ENCODE data around the gene MSLN. TPM values are rescaled to one million over a fixed set of nuclear protein-coding genes. Genes with fewer than 3 reads are reported as not detected.
A peak's percentile ranks its signal among the peaks of the same experiment; 100 is the strongest.

The MSLN gene
- total RNA-seq, 1 experiment from 2014 or later = not detected

DNA sequence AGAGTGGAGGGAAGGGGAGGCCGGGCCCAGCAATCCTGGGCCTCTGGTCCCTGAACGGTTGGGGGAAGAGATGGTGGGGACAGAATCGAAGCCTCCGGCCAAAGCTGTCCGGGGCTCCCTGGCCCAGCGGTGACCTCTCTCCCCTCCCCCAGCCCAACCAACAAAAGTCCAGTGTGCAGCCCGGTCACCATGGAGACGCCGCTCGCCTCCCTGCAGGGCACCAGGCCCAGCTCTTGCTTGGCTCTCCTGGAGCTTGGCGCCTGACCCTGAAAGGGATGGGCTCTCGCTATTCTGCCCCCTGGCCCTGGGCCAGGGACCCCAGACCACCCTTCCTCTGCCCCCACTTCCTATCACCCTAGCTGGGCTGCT lies 44.4 kb upstream of the MSLN start:
- Histone ChIP-seq H2AFZ (ENCODE audit: low read length) (no peak overlapping the region), H3K4me2 (ENCODE audit: low read depth, low read length, poor library complexity, severe bottlenecking) (peak overlapping the region; percentile 70), H3K9me2 (replicated peaks; ENCODE audit: insufficient read depth, low read length) (no peaks in the 10 kb centered on the region), H3K27me3 (ENCODE audit: low read length) (no peaks in the 10 kb centered on the region), H3K4me3 (ENCODE audit: low read length) (peak overlapping the region; percentile 81), H3K9ac (ENCODE audit: low read length) (peak overlapping the region; percentile 84), H3K27ac (ENCODE audit: low read length) (peak overlapping the region; percentile 63), H3K4me1 (ENCODE audit: low read length) (peaks cover 52% of the 10 kb centered on the region), H3K36me3 (ENCODE audit: insufficient read depth, low read length) (no peaks in the 10 kb centered on the region), H3K79me2 (ENCODE audit: low read length) (peaks cover 7% of the 10 kb centered on the region; the same call in 1 of the 2 replicates), H4K20me1 (ENCODE audit: insufficient read depth, low read depth, low read length) (peaks cover 31% of the 10 kb centered on the region), H3K9me3 (ENCODE audit: low read length) (no peaks in the 10 kb centered on the region)
- DNase-seq = no peak

DNA sequence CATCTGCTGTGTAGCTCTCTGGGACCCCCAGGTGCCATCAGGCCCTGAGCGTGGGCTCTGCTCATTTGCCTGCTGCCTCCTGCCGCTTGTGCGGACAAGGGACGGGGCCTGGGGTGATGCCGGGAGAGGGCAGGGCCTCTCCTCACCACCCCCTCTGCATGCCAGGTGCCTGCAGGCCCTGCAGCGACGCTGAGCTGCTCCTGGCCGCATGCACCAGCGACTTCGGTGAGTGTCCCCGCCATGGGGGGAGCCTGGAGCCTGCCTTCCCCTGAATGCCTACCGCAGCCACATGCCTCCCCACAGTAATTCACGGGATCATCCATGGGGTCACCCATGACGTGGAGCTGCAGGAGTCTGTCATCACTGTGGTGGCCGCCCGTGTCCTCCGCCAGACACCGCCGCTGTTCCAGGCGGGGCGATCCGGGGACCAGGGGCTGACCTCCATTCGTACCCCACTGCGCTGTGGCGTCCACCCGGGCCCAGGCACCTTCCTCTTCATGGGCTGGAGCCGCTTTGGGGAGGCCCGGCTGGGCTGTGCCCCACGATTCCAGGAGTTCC lies 43.7 kb upstream of the MSLN start:
- H3K9me2 ChIP-seq (replicated peaks; ENCODE audit: insufficient read depth, low read length) = no peaks in the 10 kb centered on the region
- no peaks in the 10 kb centered on the region for H3K36me3 ChIP-seq (ENCODE audit: insufficient read depth, low read length)
- peak overlapping the region; percentile 84 for H3K9ac ChIP-seq (ENCODE audit: low read length)
- peak overlapping the region; percentile 63 for H3K27ac ChIP-seq (ENCODE audit: low read length)
- H3K4me2 ChIP-seq (ENCODE audit: low read depth, low read length, poor library complexity, severe bottlenecking) = peak overlapping the region; percentile 70
- DNase-seq = no peak
- H3K79me2 ChIP-seq (ENCODE audit: low read length) = peaks cover 10% of the 10 kb centered on the region; the same call in 1 of the 2 replicates
- no peak overlapping the region for H2AFZ ChIP-seq (ENCODE audit: low read length)
- H3K27me3 ChIP-seq (ENCODE audit: low read length) = no peaks in the 10 kb centered on the region
- peak overlapping the region; percentile 81; the same call in 1 of the 2 replicates for H3K4me3 ChIP-seq (ENCODE audit: low read length)
- H3K4me1 ChIP-seq (ENCODE audit: low read length) = peaks cover 57% of the 10 kb centered on the region
- H3K9me3 ChIP-seq (ENCODE audit: low read length) = no peaks in the 10 kb centered on the region
- H4K20me1 ChIP-seq (ENCODE audit: insufficient read depth, low read depth, low read length) = peaks cover 35% of the 10 kb centered on the region

DNA sequence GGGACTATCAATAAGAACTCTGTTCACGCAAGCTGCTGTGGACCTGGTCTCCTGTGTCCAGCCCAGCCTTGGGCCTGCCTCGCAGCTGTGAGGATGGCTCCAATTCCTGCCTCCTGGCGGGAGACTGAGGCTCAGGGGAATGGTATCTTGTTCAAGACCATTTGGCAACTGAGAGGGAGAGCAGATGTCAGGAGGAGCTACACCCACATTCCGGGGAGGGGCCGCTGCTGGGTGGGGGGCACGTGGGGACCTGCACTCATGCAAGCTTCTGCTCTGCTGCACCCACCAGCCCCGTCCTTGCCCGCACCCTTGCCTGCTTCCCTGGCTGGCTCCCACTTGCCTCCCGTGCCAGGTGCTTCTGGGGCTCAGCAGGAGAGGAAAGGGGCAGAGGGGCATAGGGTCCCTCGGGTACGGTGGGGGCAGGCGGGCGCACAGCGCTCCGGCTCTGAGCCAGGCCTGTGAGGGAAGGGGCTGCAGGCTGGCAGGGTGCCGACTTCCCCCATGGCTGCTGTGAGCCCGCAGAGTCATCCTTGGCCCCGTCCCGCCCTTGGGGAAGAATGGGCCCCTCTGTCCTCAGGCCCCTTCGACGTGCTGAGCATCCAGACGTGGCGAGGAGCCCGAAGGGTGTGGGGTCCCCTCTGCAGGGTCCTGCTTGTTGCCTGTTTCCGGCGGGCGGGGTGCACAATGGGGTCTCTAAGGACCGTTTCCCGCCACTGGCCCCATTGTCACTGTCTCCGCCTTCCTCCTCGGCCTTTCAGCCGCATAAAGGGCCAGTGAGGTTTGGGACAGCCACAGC lies 42.9 kb upstream of the MSLN start:
- Histone ChIP-seq H3K4me3 (ENCODE audit: low read length) (peak overlapping the region; percentile 81; the same call in 1 of the 2 replicates), H3K9me3 (ENCODE audit: low read length) (no peaks in the 10 kb centered on the region), H3K27me3 (ENCODE audit: low read length) (no peaks in the 10 kb centered on the region), H3K79me2 (ENCODE audit: low read length) (peaks cover 15% of the 10 kb centered on the region; the same call in 1 of the 2 replicates), H4K20me1 (ENCODE audit: insufficient read depth, low read depth, low read length) (peaks cover 38% of the 10 kb centered on the region), H3K9ac (ENCODE audit: low read length) (peak overlapping the region; percentile 84; the same call in 1 of the 2 replicates), H3K4me1 (ENCODE audit: low read length) (peaks cover 65% of the 10 kb centered on the region), H2AFZ (ENCODE audit: low read length) (no peak overlapping the region), H3K9me2 (replicated peaks; ENCODE audit: insufficient read depth, low read length) (no peaks in the 10 kb centered on the region), H3K36me3 (ENCODE audit: insufficient read depth, low read length) (no peaks in the 10 kb centered on the region), H3K4me2 (ENCODE audit: low read depth, low read length, poor library complexity, severe bottlenecking) (peak overlapping the region; percentile 70), H3K27ac (ENCODE audit: low read length) (no peak overlapping the region)
- peak; percentile 44 for DNase-seq

DNA sequence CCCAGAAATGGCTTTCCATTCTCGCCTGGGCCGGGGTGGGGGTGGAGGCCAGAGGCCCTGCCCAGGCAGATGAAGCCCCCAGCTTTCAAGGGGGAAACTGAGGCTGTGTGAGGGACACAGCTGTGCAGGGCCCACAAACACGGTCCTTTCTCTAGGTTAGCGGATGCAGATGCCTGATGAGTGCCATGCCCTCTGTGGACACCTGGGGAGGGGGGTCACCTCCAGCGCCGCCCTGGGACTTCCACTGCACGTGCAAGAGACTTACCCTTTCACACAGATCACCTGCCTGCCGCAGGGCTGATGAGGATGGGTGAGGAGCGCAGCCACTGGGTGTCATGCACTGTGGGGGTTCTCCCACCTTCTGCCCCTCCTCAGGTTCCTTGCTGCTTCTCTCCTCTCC lies 42.1 kb upstream of the MSLN start:
- peak overlapping the region; percentile 88 for H3K4me2 ChIP-seq (ENCODE audit: low read depth, low read length, poor library complexity, severe bottlenecking)
- H3K4me1 ChIP-seq (ENCODE audit: low read length) = peaks cover 73% of the 10 kb centered on the region

DNA sequence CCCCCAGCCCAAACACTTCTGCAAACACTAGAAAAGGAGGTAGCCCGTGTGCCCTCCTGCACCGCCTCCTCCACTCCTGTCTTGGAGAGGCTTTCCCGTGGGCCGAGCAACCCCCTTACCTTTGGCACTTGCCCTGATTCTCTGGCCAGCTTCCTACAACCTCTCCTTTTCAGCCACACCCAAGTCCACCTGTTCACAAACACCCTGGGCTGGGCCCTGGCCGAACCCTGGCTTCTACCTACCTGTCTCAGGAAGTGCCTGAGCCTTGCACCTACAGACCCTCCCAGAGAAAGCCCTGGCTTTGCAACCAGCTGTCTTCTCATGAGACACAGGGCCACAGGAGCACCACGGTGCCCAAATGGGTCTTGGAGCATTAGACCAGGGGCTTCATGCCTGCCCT lies 41.6 kb upstream of the MSLN start:
- H3K79me2 ChIP-seq (ENCODE audit: low read length) = peaks cover 19% of the 10 kb centered on the region; the same call in 1 of the 2 replicates
- peak overlapping the region; percentile 97; the same call in 1 of the 2 replicates for H3K4me3 ChIP-seq (ENCODE audit: low read length)
- peaks cover 35% of the 10 kb centered on the region for H4K20me1 ChIP-seq (ENCODE audit: insufficient read depth, low read depth, low read length)
- peak; percentile 49 for DNase-seq
- H3K27me3 ChIP-seq (ENCODE audit: low read length) = no peaks in the 10 kb centered on the region
- H3K36me3 ChIP-seq (ENCODE audit: insufficient read depth, low read length) = 0 out of 2 replicates have a peak, but pooled peaks cover 2% of the 10 kb centered on the region
- H2AFZ ChIP-seq (ENCODE audit: low read length) = no peak overlapping the region
- peak overlapping the region; percentile 99; the same call in 1 of the 2 replicates for H3K9ac ChIP-seq (ENCODE audit: low read length)
- no peak overlapping the region for H3K27ac ChIP-seq (ENCODE audit: low read length)
- H3K9me2 ChIP-seq (replicated peaks; ENCODE audit: insufficient read depth, low read length) = no peaks in the 10 kb centered on the region
- H3K4me2 ChIP-seq (ENCODE audit: low read depth, low read length, poor library complexity, severe bottlenecking) = peak overlapping the region; percentile 88
- no peaks in the 10 kb centered on the region for H3K9me3 ChIP-seq (ENCODE audit: low read length)
- H3K4me1 ChIP-seq (ENCODE audit: low read length) = peaks cover 78% of the 10 kb centered on the region

More for the DNA sequence above, 42.1 kb upstream of the MSLN start:
- no peak overlapping the region for H3K27ac ChIP-seq (ENCODE audit: low read length)
- no peaks in the 10 kb centered on the region for H3K9me3 ChIP-seq (ENCODE audit: low read length)
- H3K36me3 ChIP-seq (ENCODE audit: insufficient read depth, low read length) = 0 out of 2 replicates have a peak, but pooled peaks cover under 1% of the 10 kb centered on the region
- no peaks in the 10 kb centered on the region for H3K9me2 ChIP-seq (replicated peaks; ENCODE audit: insufficient read depth, low read length)
- H3K79me2 ChIP-seq (ENCODE audit: low read length) = peaks cover 19% of the 10 kb centered on the region; the same call in 1 of the 2 replicates
- no peak overlapping the region for H3K4me3 ChIP-seq (ENCODE audit: low read length)
- peak; percentile 41 for DNase-seq
- H3K9ac ChIP-seq (ENCODE audit: low read length) = no peak overlapping the region
- H4K20me1 ChIP-seq (ENCODE audit: insufficient read depth, low read depth, low read length) = peaks cover 38% of the 10 kb centered on the region
- no peaks in the 10 kb centered on the region for H3K27me3 ChIP-seq (ENCODE audit: low read length)
- no peak overlapping the region for H2AFZ ChIP-seq (ENCODE audit: low read length)

DNA sequence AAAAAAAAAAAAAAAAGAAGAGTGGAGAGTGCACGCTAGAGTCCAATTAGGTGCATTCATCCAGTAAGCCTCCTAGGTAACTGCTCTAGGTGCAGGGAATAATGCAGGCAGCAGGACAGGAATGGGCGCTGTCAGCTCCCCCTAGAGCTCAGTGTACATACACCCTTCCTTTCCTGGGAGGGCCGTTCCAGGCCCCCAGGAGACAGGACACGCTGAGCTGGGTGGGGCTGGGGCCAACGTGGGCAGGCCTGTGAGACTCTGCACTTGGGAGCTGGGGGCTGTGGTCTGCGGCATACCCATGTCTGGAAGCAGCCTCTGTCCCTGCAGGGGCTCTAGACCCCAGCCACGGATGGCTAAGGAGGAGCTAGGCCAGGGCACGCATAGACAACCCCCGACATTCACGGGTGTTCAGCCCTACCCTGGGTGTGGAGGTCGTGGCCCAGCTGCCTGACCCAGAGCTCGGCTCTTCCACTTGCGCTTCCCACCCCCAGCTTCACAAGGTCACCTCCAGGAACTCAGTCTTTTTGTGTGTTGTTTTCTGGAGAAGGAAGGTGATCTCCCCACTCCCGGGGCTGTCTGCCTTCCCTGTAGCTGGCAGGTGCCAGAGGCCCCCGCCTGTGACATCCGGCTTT lies 40.6 kb upstream of the MSLN start:
- peaks cover 19% of the 10 kb centered on the region; the same call in 1 of the 2 replicates for H3K79me2 ChIP-seq (ENCODE audit: low read length)
- H3K27ac ChIP-seq (ENCODE audit: low read length) = peak overlapping the region; percentile 91
- H3K4me1 ChIP-seq (ENCODE audit: low read length) = peaks cover 82% of the 10 kb centered on the region
- no peak for DNase-seq
- H3K9ac ChIP-seq (ENCODE audit: low read length) = peak overlapping the region; percentile 99
- H3K9me2 ChIP-seq (replicated peaks; ENCODE audit: insufficient read depth, low read length) = no peaks in the 10 kb centered on the region
- peaks cover 29% of the 10 kb centered on the region for H4K20me1 ChIP-seq (ENCODE audit: insufficient read depth, low read depth, low read length)
- no peak overlapping the region for H2AFZ ChIP-seq (ENCODE audit: low read length)
- H3K9me3 ChIP-seq (ENCODE audit: low read length) = no peaks in the 10 kb centered on the region
- H3K4me2 ChIP-seq (ENCODE audit: low read depth, low read length, poor library complexity, severe bottlenecking) = peak overlapping the region; percentile 88
- no peaks in the 10 kb centered on the region for H3K27me3 ChIP-seq (ENCODE audit: low read length)
- H3K36me3 ChIP-seq (ENCODE audit: insufficient read depth, low read length) = 0 out of 2 replicates have a peak, but pooled peaks cover 2% of the 10 kb centered on the region
- H3K4me3 ChIP-seq (ENCODE audit: low read length) = peak overlapping the region; percentile 97

DNA sequence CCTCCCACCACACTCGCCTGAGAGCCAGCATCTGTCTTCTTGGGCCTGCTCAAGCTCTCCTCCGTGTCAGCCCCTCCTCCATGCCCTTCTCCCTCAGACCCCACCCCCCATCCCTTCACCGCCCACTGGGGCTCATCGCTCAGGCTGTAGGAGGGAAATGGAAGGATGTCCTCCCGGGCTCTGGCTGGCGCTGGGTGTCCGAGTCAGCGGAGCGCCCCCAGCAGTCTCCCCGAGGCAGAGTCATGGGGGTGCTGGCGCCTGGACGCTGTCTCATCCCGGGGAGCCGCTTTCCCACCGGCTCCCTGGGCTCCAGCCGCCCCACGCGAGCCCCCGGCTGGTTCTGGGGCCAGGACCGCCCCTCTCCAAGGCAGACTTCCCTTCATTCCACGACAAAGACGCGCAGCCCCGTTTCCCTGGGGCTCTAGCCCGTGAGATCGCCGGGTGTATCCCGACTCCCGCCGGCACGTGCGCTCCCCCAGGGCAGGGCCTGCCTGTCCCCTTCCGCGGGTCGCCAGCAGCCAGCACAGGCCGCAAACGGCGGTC lies 40.0 kb upstream of the MSLN start:
- peak; percentile 95 for DNase-seq
- no peaks in the 10 kb centered on the region for H3K27me3 ChIP-seq (ENCODE audit: low read length)
- no peak overlapping the region; the same call in 1 of the 2 replicates for H2AFZ ChIP-seq (ENCODE audit: low read length)
- 0 out of 2 replicates have a peak, but pooled peaks cover 2% of the 10 kb centered on the region for H3K36me3 ChIP-seq (ENCODE audit: insufficient read depth, low read length)
- peak overlapping the region; percentile 88 for H3K4me2 ChIP-seq (ENCODE audit: low read depth, low read length, poor library complexity, severe bottlenecking)
- H3K4me1 ChIP-seq (ENCODE audit: low read length) = peaks cover 85% of the 10 kb centered on the region
- H3K9me3 ChIP-seq (ENCODE audit: low read length) = no peaks in the 10 kb centered on the region
- peaks cover 29% of the 10 kb centered on the region for H4K20me1 ChIP-seq (ENCODE audit: insufficient read depth, low read depth, low read length)
- peaks cover 19% of the 10 kb centered on the region; the same call in 1 of the 2 replicates for H3K79me2 ChIP-seq (ENCODE audit: low read length)
- H3K27ac ChIP-seq (ENCODE audit: low read length) = peak overlapping the region; percentile 91
- peak overlapping the region; percentile 97 for H3K4me3 ChIP-seq (ENCODE audit: low read length)
- peak overlapping the region; percentile 99 for H3K9ac ChIP-seq (ENCODE audit: low read length)
- H3K9me2 ChIP-seq (replicated peaks; ENCODE audit: insufficient read depth, low read length) = no peaks in the 10 kb centered on the region
